ENCODE measurements around the gene UFL1. TPM values are rescaled to one million over a fixed set of nuclear protein-coding genes. Genes with fewer than 3 reads are reported as not detected.

Gene UFL1
- total RNA-seq, 3 donors from 2014 or later (not counting 1 experiment from before 2014, with no cell fraction given) = 18.4 to 20.7 (median 19.0) TPM

GRCh38 chr6:96575359-96575758 lies 53.8 kb downstream of the UFL1 start:
- TF ChIP-seq CTCF (IDR thresholded peaks at IDR 0.05) = no peak
- Mint-ChIP-seq H3K27ac (no peak overlapping the region), H3K9me3 (peaks cover 2 to 6% of the 10 kb centered on the region in 2 donors), H3K36me3 (peaks cover 9% of the 10 kb centered on the region), H3K4me1 (no peaks in the 10 kb centered on the region), H3K4me3 (no peak overlapping the region), H3K27me3 (ENCODE audit: low read depth in 2 of 2) (peaks cover 0 to 2% of the 10 kb centered on the region in 2 donors)
- H3K9me3 ChIP-seq (ENCODE audit: control insufficient read depth, insufficient read depth, low read length) = peaks cover 13% of the 10 kb centered on the region
- intact Hi-C loops (cut with micrococcal nuclease) = no loop called here
- no peaks in the 10 kb centered on the region for H3K27me3 ChIP-seq (ENCODE audit: control insufficient read depth, insufficient read depth, low read length)
- DNase-seq (no peak), ATAC-seq (no peak)
- H3K36me3 ChIP-seq (ENCODE audit: control insufficient read depth, insufficient read depth, low read length) = no peaks in the 10 kb centered on the region
- WGBS (ENCODE audit: insufficient coverage) = 90% methylated on average over 3 of the region's 3 CpGs
- no peak overlapping the region for H3K27ac ChIP-seq (ENCODE audit: low read length)
- no peaks in the 10 kb centered on the region for H3K4me1 ChIP-seq (ENCODE audit: control insufficient read depth, insufficient read depth, low read length)
- no peak overlapping the region for H3K4me3 ChIP-seq (ENCODE audit: low read length)

- intact Hi-C loops (cut with micrococcal nuclease) = no loop called here
- Mint-ChIP-seq H3K4me3 (no peak overlapping the region), H3K36me3 (peaks cover under 1% of the 10 kb centered on the region), H3K9me3 (no peaks in the 10 kb centered on the region), H3K27me3 (ENCODE audit: low read depth in 2 of 2) (peaks cover 0 to 2% of the 10 kb centered on the region in 2 donors), H3K27ac (no peak overlapping the region), H3K4me1 (no peaks in the 10 kb centered on the region)
- Histone ChIP-seq H3K27ac (ENCODE audit: low read length) (no peak overlapping the region), H3K4me1 (ENCODE audit: control insufficient read depth, insufficient read depth, low read length) (no peaks in the 10 kb centered on the region), H3K27me3 (ENCODE audit: control insufficient read depth, insufficient read depth, low read length) (no peaks in the 10 kb centered on the region), H3K4me3 (ENCODE audit: low read length) (no peak overlapping the region), H3K9me3 (ENCODE audit: control insufficient read depth, insufficient read depth, low read length) (peaks cover 10% of the 10 kb centered on the region), H3K36me3 (ENCODE audit: control insufficient read depth, insufficient read depth, low read length) (no peaks in the 10 kb centered on the region)
- no peak for TF ChIP-seq CTCF (IDR thresholded peaks at IDR 0.05)
- no peak for ATAC-seq
- 71% methylated on average over 4 of the region's 4 CpGs for WGBS (ENCODE audit: insufficient coverage)
- no peak for DNase-seq
Observed at GRCh38 chr6:96576221-96576620, 54.6 kb downstream of the UFL1 start.

- Mint-ChIP-seq H3K27ac (no peak overlapping the region), H3K36me3 (no peaks in the 10 kb centered on the region), H3K4me3 (no peak overlapping the region), H3K27me3 (ENCODE audit: low read depth in 2 of 2) (peaks cover 0 to 5% of the 10 kb centered on the region in 2 donors), H3K4me1 (no peaks in the 10 kb centered on the region), H3K9me3 (peaks cover 3 to 4% of the 10 kb centered on the region in 2 donors)
- Histone ChIP-seq H3K4me3 (ENCODE audit: low read length) (no peak overlapping the region), H3K27ac (ENCODE audit: low read length) (no peak overlapping the region), H3K9me3 (ENCODE audit: control insufficient read depth, insufficient read depth, low read length) (no peaks in the 10 kb centered on the region), H3K4me1 (ENCODE audit: control insufficient read depth, insufficient read depth, low read length) (no peaks in the 10 kb centered on the region), H3K27me3 (ENCODE audit: control insufficient read depth, insufficient read depth, low read length) (no peaks in the 10 kb centered on the region), H3K36me3 (ENCODE audit: control insufficient read depth, insufficient read depth, low read length) (no peaks in the 10 kb centered on the region)
- 90% methylated on average over 1 of the region's 2 CpGs for WGBS (ENCODE audit: insufficient coverage)
- ATAC-seq (no peak), DNase-seq (no peak)
- intact Hi-C loops (cut with micrococcal nuclease) = no loop called here
- no peak for TF ChIP-seq CTCF (IDR thresholded peaks at IDR 0.05)
Observed at GRCh38 chr6:96582021-96582420, 60.4 kb downstream of the UFL1 start.

- no peak overlapping the region for H3K4me3 Mint-ChIP-seq
- DNase-seq (no peak), ATAC-seq (no peak)
- Histone ChIP-seq H3K27ac (ENCODE audit: low read length) (no peak overlapping the region), H3K27me3 (ENCODE audit: control insufficient read depth, insufficient read depth, low read length) (no peaks in the 10 kb centered on the region), H3K36me3 (ENCODE audit: control insufficient read depth, insufficient read depth, low read length) (no peaks in the 10 kb centered on the region), H3K9me3 (ENCODE audit: control insufficient read depth, insufficient read depth, low read length) (no peaks in the 10 kb centered on the region), H3K4me3 (ENCODE audit: low read length) (no peak overlapping the region), H3K4me1 (ENCODE audit: control insufficient read depth, insufficient read depth, low read length) (no peaks in the 10 kb centered on the region)
- TF ChIP-seq CTCF (IDR thresholded peaks at IDR 0.05) = no peak
- no CpG with 5 or more reads among the region's 1 CpG for WGBS (ENCODE audit: insufficient coverage)
- no peaks in the 10 kb centered on the region for H3K36me3 Mint-ChIP-seq
- no peak overlapping the region for H3K27ac Mint-ChIP-seq
- peaks cover 0 to 5% of the 10 kb centered on the region in 2 donors for H3K27me3 Mint-ChIP-seq (ENCODE audit: low read depth in 2 of 2)
- H3K4me1 Mint-ChIP-seq = no peaks in the 10 kb centered on the region
- intact Hi-C loops (cut with micrococcal nuclease) = no loop called here
- H3K9me3 Mint-ChIP-seq = peaks cover 3 to 4% of the 10 kb centered on the region in 2 donors
Observed at GRCh38 chr6:96582436-96582835, 60.8 kb downstream of the UFL1 start.

Data from natural killer cell (primary cell).